HG03378 (cell line): ENCODE data around the gene FBXO10.
"Not testable (repeated sequence)": the region's sequence is repeated elsewhere in the genome, so short reads cannot be mapped to it uniquely, and the experiment has no call there.

ENCODE experiments used
- ATAC-seq: cut with Tn5 transposase; IDR thresholded peaks from one replicate; pipeline ENCODE4 v1.9.1; 2021; ENCODE audit warnings: mild to moderate bottlenecking, moderate library complexity; ENCODE audit not compliant: unreplicated experiment

FBXO10 gene

GRCh38 chr9:37485389-37486255, 90.6 kb downstream of the FBXO10 start, which contains the start of gene POLR1E:
Gene POLR1E, plus strand, starts transcription at chr9:37485948. Its CDS starts 100 bp downstream, at chr9:37486048.
- ATAC-seq = peak; percentile 91

- no peak for ATAC-seq
Observed at GRCh38 chr9:37480759-37481158, 95.4 kb downstream of the FBXO10 start.

- ATAC-seq = not testable (repeated sequence)
Observed at GRCh38 chr9:37477987-37478619, 98.1 kb downstream of the FBXO10 start.

- not testable (repeated sequence) for ATAC-seq
Observed at GRCh38 chr9:37477443-37477842, 98.7 kb downstream of the FBXO10 start.

- no peak for ATAC-seq
Observed at GRCh38 chr9:37476930-37477329, 99.2 kb downstream of the FBXO10 start.

GRCh38 chr9:37474438-37474837, 101.7 kb downstream of the FBXO10 start:
- no peak for ATAC-seq

GRCh38 chr9:37473982-37474381, 102.2 kb downstream of the FBXO10 start:
- ATAC-seq = not testable (repeated sequence)

GRCh38 chr9:37471942-37472684, 104.1 kb downstream of the FBXO10 start:
- ATAC-seq = no peak

- no peak for ATAC-seq
Observed at GRCh38 chr9:37468620-37469019, 107.6 kb downstream of the FBXO10 start.

GRCh38 chr9:37467530-37467929, 108.7 kb downstream of the FBXO10 start:
- not testable (repeated sequence) for ATAC-seq

GRCh38 chr9:37466037-37466709, 110.0 kb downstream of the FBXO10 start:
- ATAC-seq = no peak

- ATAC-seq = peak; percentile 84
Observed at GRCh38 chr9:37465249-37466036, 110.7 kb downstream of the FBXO10 start, which contains the start of gene ZBTB5. Gene ZBTB5, minus strand, starts transcription at chr9:37465450. Its CDS starts 22,899 bp downstream, at chr9:37442551.

- peak; percentile 20 for ATAC-seq
Observed at GRCh38 chr9:37464426-37465248, 111.5 kb downstream of the FBXO10 start.

GRCh38 chr9:37464006-37464405, 112.2 kb downstream of the FBXO10 start:
- ATAC-seq = no peak
